IPS-NIHi7 (cell line): ENCODE measurements around the gene SMG5.
"Not testable (repeated sequence)": the region's sequence is repeated elsewhere in the genome, so short reads cannot be mapped to it uniquely, and the experiment has no call there.

Experiments
- DNase-seq: peaks from one replicate; pipeline ENCODE4 v3.0.0; 2012; ENCODE audit warnings: mixed read lengths; ENCODE audit errors: extremely low spot score

SMG5 gene

GRCh38 chr1:156282479-156283222 is at the start of gene SMG5:
Gene SMG5 (minus strand): TSS chr1:156282825. CDS start chr1:156282680, 145 bp downstream.
- peak; percentile 98 for DNase-seq

GRCh38 chr1:156323179-156323578 is 40.6 kb upstream of the SMG5 start:
- DNase-seq = not testable (repeated sequence)

GRCh38 chr1:156320560-156320959 is 37.9 kb upstream of the SMG5 start:
- DNase-seq = no peak

- DNase-seq = no peak
Observed at GRCh38 chr1:156319664-156320063, 37.0 kb upstream of the SMG5 start.

GRCh38 chr1:156316909-156317308 is 34.3 kb upstream of the SMG5 start:
- DNase-seq = no peak

GRCh38 chr1:156310962-156311361 is 28.3 kb upstream of the SMG5 start:
- DNase-seq = no peak

GRCh38 chr1:156308078-156308477 is 25.5 kb upstream of the SMG5 start:
- no peak for DNase-seq

- no peak for DNase-seq
Observed at GRCh38 chr1:156305215-156305614, 22.6 kb upstream of the SMG5 start.

GRCh38 chr1:156303241-156303640 is 20.6 kb upstream of the SMG5 start:
- no peak for DNase-seq

GRCh38 chr1:156298852-156299357 is 16.3 kb upstream of the SMG5 start, which contains the start of gene VHLL:
Gene VHLL (minus strand): TSS chr1:156299307. CDS start chr1:156299189, 118 bp downstream.
- DNase-seq = no peak

- DNase-seq = peak; percentile 63
Observed at GRCh38 chr1:156295391-156295947, 12.8 kb upstream of the SMG5 start, which contains the start of gene GLMP. Gene GLMP (minus strand): TSS chr1:156295679. CDS start chr1:156295645, 34 bp downstream.

GRCh38 chr1:156293895-156294294 is 11.3 kb upstream of the SMG5 start:
- DNase-seq = no peak

- no peak for DNase-seq
Observed at GRCh38 chr1:156293098-156293434, 10.4 kb upstream of the SMG5 start.

- peak; percentile 98 for DNase-seq
Observed at GRCh38 chr1:156291226-156292061, 8.8 kb upstream of the SMG5 start.

GRCh38 chr1:156289857-156290256 is 7.2 kb upstream of the SMG5 start:
- no peak for DNase-seq

GRCh38 chr1:156286061-156286460 is 3.4 kb upstream of the SMG5 start:
- DNase-seq = no peak

- no peak for DNase-seq
Observed at GRCh38 chr1:156285437-156285836, 2.8 kb upstream of the SMG5 start.

GRCh38 chr1:156284757-156285156 is 2.1 kb upstream of the SMG5 start:
- no peak for DNase-seq

GRCh38 chr1:156284112-156284511 is 1.5 kb upstream of the SMG5 start, which contains the start of gene TMEM79:
Gene TMEM79 (plus strand): TSS chr1:156284325. CDS start chr1:156285227, 902 bp downstream.
- no peak for DNase-seq

- DNase-seq = no peak
Observed at GRCh38 chr1:156283521-156283920, 896 bp upstream of the SMG5 start.

GRCh38 chr1:156281693-156282478 is 739 bp downstream of the SMG5 start:
- no peak for DNase-seq
